Uterus (tissue), 2 donors: ENCODE measurements around the gene ANKRD63.

Experiments
- POLR2A ChIP-seq, 2 donors: fragments of 450-650 bp; IDR thresholded peaks; one replicate each; pipeline ENCODE4 v1.6.1; 2016; ENCODE audit warnings: antibody characterized with exemption in 2 of 2, mild to moderate bottlenecking in 1 of 2, moderate library complexity in 1 of 2
- TF ChIP-seq, protein P1 (sequence below), 4 experiments: fragments of 200-600 bp in 2 of 4; fragments of 450-650 bp in 2 of 4; sonication (generic) in 2 of 4; IDR thresholded peaks; one replicate each; pipeline ENCODE4 v1.5.1; 2016 to 2019; ENCODE audit warnings: antibody characterized with exemption in 4 of 4, mild to moderate bottlenecking in 2 of 4, moderate library complexity in 1 of 4

DNA sequence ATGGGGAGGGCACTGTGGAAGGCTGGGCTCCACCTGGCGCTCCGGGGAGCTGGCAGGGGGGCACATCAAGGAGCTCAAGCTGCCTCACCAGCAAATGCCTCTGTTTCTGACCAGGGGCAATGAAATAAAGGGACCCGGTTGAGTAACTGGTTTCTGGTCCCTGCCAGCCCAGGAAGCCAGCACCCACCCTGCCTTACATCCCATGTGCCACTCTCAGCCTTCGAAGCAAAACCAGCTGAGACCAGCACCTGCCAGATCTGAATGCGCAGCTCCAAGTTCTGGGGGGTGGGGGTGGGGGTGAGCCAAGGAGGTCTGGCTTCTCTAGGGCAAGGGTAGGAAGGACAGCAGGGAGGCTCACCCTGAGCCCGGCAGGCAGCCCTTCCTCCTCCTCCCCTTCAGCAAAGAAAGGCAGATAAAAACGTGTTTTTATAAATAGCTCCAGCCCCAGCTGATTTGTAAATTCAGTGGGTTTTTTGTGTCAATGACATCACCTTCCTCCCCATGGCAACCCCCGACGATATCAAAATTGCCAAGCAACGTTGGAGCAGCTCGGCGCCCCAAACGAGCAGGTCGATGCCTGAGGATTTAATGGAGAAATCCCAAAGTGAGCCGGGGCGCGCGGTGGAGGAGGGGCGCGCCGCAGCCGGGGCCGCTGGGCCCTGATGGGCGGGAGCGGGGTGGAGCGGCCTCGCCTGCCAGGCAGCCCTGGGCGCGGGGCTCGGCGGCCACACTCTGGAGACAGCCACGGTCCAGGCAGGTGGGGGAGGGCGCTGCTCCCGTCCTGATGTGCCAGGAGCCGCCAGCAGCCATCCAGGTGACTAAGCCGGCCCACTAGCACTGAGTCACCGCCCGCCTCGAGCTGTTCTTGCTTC is 44.1 kb downstream of the ANKRD63 start, which contains the start of gene PAK6:
- TF ChIP-seq, protein P1, sequence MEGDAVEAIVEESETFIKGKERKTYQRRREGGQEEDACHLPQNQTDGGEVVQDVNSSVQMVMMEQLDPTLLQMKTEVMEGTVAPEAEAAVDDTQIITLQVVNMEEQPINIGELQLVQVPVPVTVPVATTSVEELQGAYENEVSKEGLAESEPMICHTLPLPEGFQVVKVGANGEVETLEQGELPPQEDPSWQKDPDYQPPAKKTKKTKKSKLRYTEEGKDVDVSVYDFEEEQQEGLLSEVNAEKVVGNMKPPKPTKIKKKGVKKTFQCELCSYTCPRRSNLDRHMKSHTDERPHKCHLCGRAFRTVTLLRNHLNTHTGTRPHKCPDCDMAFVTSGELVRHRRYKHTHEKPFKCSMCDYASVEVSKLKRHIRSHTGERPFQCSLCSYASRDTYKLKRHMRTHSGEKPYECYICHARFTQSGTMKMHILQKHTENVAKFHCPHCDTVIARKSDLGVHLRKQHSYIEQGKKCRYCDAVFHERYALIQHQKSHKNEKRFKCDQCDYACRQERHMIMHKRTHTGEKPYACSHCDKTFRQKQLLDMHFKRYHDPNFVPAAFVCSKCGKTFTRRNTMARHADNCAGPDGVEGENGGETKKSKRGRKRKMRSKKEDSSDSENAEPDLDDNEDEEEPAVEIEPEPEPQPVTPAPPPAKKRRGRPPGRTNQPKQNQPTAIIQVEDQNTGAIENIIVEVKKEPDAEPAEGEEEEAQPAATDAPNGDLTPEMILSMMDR (IDR thresholded peaks at IDR 0.05): no peak
- no peak for TF ChIP-seq POLR2A (IDR thresholded peaks at IDR 0.05)
